Tibial nerve (tissue), 3 donors: ENCODE measurements around the gene SPATA1.

Experiments used
- POLR2A ChIP-seq, 2 donors: fragments of 450-650 bp; IDR thresholded peaks; one replicate each; pipeline ENCODE4 v1.6.1; 2017; ENCODE audit warnings: antibody characterized with exemption in 2 of 2, mild to moderate bottlenecking in 2 of 2, moderate library complexity in 2 of 2
- TF ChIP-seq, protein P1 (sequence below), 5 experiments: fragments of 200-600 bp in 3 of 5; fragments of 450-650 bp in 2 of 5; sonication (generic) in 3 of 5; IDR thresholded peaks; one replicate each; pipeline ENCODE4 v1.5.1; 2016 to 2019; ENCODE audit warnings: antibody characterized with exemption in 5 of 5, mild to moderate bottlenecking in 3 of 5, moderate library complexity in 2 of 5

DNA sequence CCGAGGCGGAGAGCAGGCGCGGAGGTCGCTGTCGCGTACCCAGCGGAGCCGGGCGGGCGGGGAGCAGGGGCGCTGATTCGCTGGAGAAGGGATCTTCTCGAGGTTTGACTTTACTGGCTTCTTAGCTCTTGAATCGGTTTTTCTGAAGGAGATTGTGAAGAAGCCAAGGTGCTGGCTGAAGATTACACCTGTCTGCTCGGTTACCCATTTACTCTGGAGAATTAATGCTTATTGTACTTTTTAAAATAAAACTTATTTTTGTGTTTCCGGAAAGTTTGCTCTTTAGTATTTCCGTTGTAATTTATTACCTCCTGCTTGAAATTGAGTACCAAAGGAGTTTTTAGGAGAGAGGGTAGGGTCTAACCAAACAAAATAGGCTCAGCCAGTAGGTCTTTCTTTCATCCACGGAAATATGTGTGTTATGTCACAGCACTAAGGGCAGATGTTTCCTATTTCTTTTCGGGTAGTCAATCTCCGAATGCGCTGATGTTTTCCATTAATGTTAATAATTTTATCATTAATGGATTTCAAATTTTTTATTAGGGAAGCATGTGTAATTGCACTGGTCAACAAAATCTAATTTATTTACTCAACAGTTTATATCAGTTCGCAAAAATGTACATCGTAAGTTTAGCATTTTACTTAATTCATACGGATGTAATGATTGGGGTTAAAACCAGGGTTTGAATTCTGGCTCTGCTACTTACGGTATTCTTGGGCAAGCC lies 705 bp downstream of the SPATA1 start:
- TF ChIP-seq, protein P1, sequence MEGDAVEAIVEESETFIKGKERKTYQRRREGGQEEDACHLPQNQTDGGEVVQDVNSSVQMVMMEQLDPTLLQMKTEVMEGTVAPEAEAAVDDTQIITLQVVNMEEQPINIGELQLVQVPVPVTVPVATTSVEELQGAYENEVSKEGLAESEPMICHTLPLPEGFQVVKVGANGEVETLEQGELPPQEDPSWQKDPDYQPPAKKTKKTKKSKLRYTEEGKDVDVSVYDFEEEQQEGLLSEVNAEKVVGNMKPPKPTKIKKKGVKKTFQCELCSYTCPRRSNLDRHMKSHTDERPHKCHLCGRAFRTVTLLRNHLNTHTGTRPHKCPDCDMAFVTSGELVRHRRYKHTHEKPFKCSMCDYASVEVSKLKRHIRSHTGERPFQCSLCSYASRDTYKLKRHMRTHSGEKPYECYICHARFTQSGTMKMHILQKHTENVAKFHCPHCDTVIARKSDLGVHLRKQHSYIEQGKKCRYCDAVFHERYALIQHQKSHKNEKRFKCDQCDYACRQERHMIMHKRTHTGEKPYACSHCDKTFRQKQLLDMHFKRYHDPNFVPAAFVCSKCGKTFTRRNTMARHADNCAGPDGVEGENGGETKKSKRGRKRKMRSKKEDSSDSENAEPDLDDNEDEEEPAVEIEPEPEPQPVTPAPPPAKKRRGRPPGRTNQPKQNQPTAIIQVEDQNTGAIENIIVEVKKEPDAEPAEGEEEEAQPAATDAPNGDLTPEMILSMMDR (IDR thresholded peaks at IDR 0.05) = no peak
- TF ChIP-seq POLR2A (IDR thresholded peaks at IDR 0.05) = no peak
